SK-N-SH (cell line): ENCODE measurements around the gene SCAI. TPM values are rescaled to one million over a fixed set of nuclear protein-coding genes. Genes with fewer than 3 reads are reported as not detected.
"Not testable (repeated sequence)": the region's sequence is repeated elsewhere in the genome, so short reads cannot be mapped to it uniquely, and the experiment has no call there.

Experiments used
- CTCF ChIA-PET: fragments of 300-600, 350-600 bp; formaldehyde crosslinking; extraction: SDS; loops from one replicate; lab custom pipeline; 2021; lab: Yijun Ruan, JAX
- POLR2A ChIA-PET: fragments of 350-600 bp; sonication (Branson Sonifier 250); formaldehyde crosslinking; extraction: SDS; loops from one replicate; lab custom pipeline; 2020; ENCODE audit warnings: antibody characterized with exemption, inconsistent platforms; lab: Yijun Ruan, JAX
- DNase-seq: peaks from one replicate; pipeline ENCODE4 v3.0.0; 2012
- H2AFZ ChIP-seq: fragments of 200-600 bp; sonication (generic); 2 replicates; pipeline ENCODE4 v1.8.1; 2016; ENCODE audit warnings: antibody characterized with exemption, mild to moderate bottlenecking, low read depth
- H3F3A ChIP-seq: fragments of 200-600 bp; sonication (generic); replicated peaks from 2 replicates; pipeline ENCODE3; 2016; ENCODE audit warnings: antibody characterized with exemption, mild to moderate bottlenecking; ENCODE audit not compliant: insufficient read depth
- H3K27ac ChIP-seq, 2 experiments: fragments of 200-500 bp in 1 of 2; fragments of 200-600 bp in 1 of 2; sonication (Bioruptor generic) in 1 of 2; sonication (generic), shearing (Covaris generic) in 1 of 2; 2 replicates each; pipeline versions ENCODE4 v1.5.1 to v1.6.1; 2014 to 2016; ENCODE audit warnings: low read depth in 2 of 2, inconsistent platforms in 1 of 2, low read length in 1 of 2, mild to moderate bottlenecking in 1 of 2, mixed read lengths in 1 of 2
- H3K27me3 ChIP-seq: fragments of 200-600 bp; sonication (generic), shearing (Covaris generic); 2 replicates; pipeline ENCODE4 v1.6.1; 2016; ENCODE audit warnings: mixed run types; ENCODE audit not compliant: insufficient read depth
- H3K36me3 ChIP-seq, 2 experiments: fragments of 200-500 bp in 1 of 2; fragments of 200-600 bp in 1 of 2; sonication (Bioruptor generic) in 1 of 2; sonication (generic) in 1 of 2; replicated peaks in 1 of 2; 2 replicates each; pipeline versions ENCODE3 to v1.5.1; 2014 to 2016; ENCODE audit warnings: low read length in 1 of 2, mild to moderate bottlenecking in 1 of 2; ENCODE audit not compliant: insufficient read depth in 2 of 2, control insufficient read depth in 1 of 2
- H3K4me1 ChIP-seq, 2 experiments: fragments of 200-500 bp in 1 of 2; fragments of 200-600 bp in 1 of 2; sonication (Bioruptor generic) in 1 of 2; sonication (generic), shearing (Covaris generic) in 1 of 2; 2 replicates each; pipeline versions ENCODE4 v1.5.1 to v1.6.1; 2014 to 2016; ENCODE audit warnings: low read depth in 1 of 2, low read length in 1 of 2, mixed run types in 1 of 2; ENCODE audit not compliant: insufficient read depth in 2 of 2, control insufficient read depth in 1 of 2
- H3K4me2 ChIP-seq: fragments of 200-600 bp; sonication (generic), shearing (Covaris generic); 2 replicates; pipeline ENCODE4 v1.6.1; 2017; ENCODE audit warnings: mixed run types
- H3K4me3 ChIP-seq, 2 experiments: fragments of 200-500 bp in 1 of 2; fragments of 200-600 bp in 1 of 2; sonication (Bioruptor generic) in 1 of 2; sonication (generic), shearing (Covaris generic) in 1 of 2; 2 replicates each; pipeline versions ENCODE4 v1.5.1 to v1.8.1; 2014 to 2016; ENCODE audit warnings: low read depth in 2 of 2, inconsistent platforms in 1 of 2, low read length in 1 of 2, mild to moderate bottlenecking in 1 of 2, mixed read lengths in 1 of 2, moderate library complexity in 1 of 2
- H3K79me2 ChIP-seq: fragments of 200-600 bp; sonication (generic); 2 replicates; pipeline ENCODE4 v1.8.1; 2017; ENCODE audit warnings: mild to moderate bottlenecking; ENCODE audit not compliant: insufficient read depth
- H3K9ac ChIP-seq: fragments of 200-600 bp; sonication (generic); 2 replicates; pipeline ENCODE4 v1.6.1; 2017; ENCODE audit warnings: mixed run types
- H3K9me2 ChIP-seq: fragments of 200-600 bp; sonication (generic); 2 replicates; pipeline ENCODE4 v1.6.1; 2017; ENCODE audit warnings: mixed run types
- H3K9me3 ChIP-seq: fragments of 200-600 bp; sonication (generic); 2 replicates; pipeline ENCODE4 v1.6.1; 2017; ENCODE audit warnings: mixed run types, mild to moderate bottlenecking, moderate library complexity
- H4K20me1 ChIP-seq: fragments of 200-600 bp; sonication (generic); 2 replicates; pipeline ENCODE4 v1.6.1; 2017; ENCODE audit warnings: mild to moderate bottlenecking, mixed run types; ENCODE audit not compliant: insufficient read depth
- CHD2 ChIP-seq: fragments of 150-350 bp; IDR thresholded peaks from 2 replicates; pipeline ENCODE4 v1.6.1; 2018; ENCODE audit warnings: low read length; ENCODE audit not compliant: partially characterized antibody
- EP300 ChIP-seq, 2 experiments: IDR thresholded peaks; 2 replicates each; pipeline versions ENCODE4 v1.4.0 to v1.6.1; 2012; ENCODE audit warnings: borderline replicate concordance in 1 of 2, low read depth in 1 of 2, low read length in 1 of 2
- RAD21 ChIP-seq: IDR thresholded peaks from 2 replicates; pipeline ENCODE4 v1.6.1; 2012; ENCODE audit warnings: mild to moderate bottlenecking, low read length
- TCF12 ChIP-seq: IDR thresholded peaks from 2 replicates; pipeline ENCODE4 v1.4.0; 2012
- TEAD4 ChIP-seq: IDR thresholded peaks from 2 replicates; pipeline ENCODE4 v1.4.0; 2012; ENCODE audit warnings: mild to moderate bottlenecking, borderline replicate concordance; ENCODE audit not compliant: insufficient read depth
- YY1 ChIP-seq: IDR thresholded peaks from 2 replicates; pipeline ENCODE4 v1.4.0; 2012; ENCODE audit warnings: low read depth, mild to moderate bottlenecking
- WGBS: methylation state at CpG from one replicate; pipeline ENCODE4 v1.1.6; 2017; ENCODE audit warnings: low lambda C conversion rate; 5-methylcytosine and 5-hydroxymethylcytosine counted together
- polyA plus RNA-seq, 3 experiments: library from polyadenylated mRNA; depleted of rRNA; stranded (reverse); fragments of >200 nt; gene quantifications; 2 replicates each; pipeline ENCODE4 v1.2.3, GENCODE V29; 2012

Gene SCAI
- polyA plus RNA-seq, 1 of the 3 experiments (the other 2 are of a cell fraction), result 0.85 TPM

GRCh38 chr9:125088752-125089151, 54.6 kb downstream of the SCAI start:
- no peaks in the 10 kb centered on the region for H4K20me1 ChIP-seq
- no peak overlapping the region for H3K4me3 ChIP-seq
- ChIA-PET CTCF (no interaction called here), POLR2A (no interaction called here)
- no peaks in the 10 kb centered on the region for H3F3A ChIP-seq
- no peak overlapping the region for H3K9ac ChIP-seq
- no peak for TF ChIP-seq EP300 (IDR thresholded peaks at IDR 0.05; ENCODE audit: borderline replicate concordance in 1 of 2, low read depth in 1 of 2, low read length in 1 of 2)
- no peaks in the 10 kb centered on the region for H3K36me3 ChIP-seq
- no peaks in the 10 kb centered on the region for H3K27me3 ChIP-seq
- H2AFZ ChIP-seq, result no peak overlapping the region
- H3K4me1 ChIP-seq, result no peaks in the 10 kb centered on the region
- DNase-seq, result no peak
- WGBS, result 98% methylated on average over 5 of the region's 5 CpGs
- H3K9me3 ChIP-seq, result no peaks in the 10 kb centered on the region
- H3K79me2 ChIP-seq, result no peaks in the 10 kb centered on the region
- H3K4me2 ChIP-seq, result no peak overlapping the region
- no peak overlapping the region for H3K27ac ChIP-seq
- H3K9me2 ChIP-seq, result no peaks in the 10 kb centered on the region

DNA sequence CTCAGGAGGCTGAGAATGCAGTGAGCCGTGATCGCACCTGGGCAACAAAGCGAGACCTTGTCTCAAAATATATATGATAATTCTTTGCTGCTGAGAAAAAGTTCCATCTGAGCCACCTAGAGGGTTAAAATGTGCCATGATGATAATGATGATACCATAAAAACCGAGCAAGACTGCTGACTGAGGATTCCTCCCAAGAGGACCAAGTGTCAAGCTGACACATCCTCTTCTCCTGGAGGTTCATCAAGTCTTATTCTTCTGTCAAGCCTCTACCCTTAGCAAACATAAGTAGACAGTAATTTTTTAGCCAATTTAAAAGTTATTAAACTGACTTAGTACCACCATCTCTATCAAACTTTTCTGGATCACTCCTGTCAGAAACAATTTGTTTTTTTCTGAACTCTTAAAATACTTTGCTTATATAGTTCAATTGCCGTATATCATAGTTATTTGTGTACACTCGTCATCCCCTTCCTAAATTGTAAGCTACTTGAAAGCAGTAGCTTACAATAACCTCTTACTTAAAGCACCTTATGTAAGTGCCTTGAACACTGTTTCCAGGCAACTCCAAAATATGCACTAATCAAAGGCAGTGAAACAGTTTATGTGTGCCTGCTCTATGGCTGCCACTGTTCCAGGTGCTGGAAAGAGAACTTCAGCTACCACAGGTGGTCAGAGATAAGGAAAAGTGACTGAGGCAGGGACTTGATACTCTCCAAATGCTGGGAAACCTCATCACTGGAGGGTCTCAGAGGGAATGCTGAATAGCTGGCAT, 57.4 kb downstream of the SCAI start:
- Histone ChIP-seq H3K4me2 (no peak overlapping the region), H3K9ac (no peak overlapping the region), H3K9me2 (no peaks in the 10 kb centered on the region), H3K36me3 (no peaks in the 10 kb centered on the region), H3K9me3 (no peaks in the 10 kb centered on the region; the same call in 1 of the 2 replicates), H3K27me3 (no peaks in the 10 kb centered on the region), H3K4me3 (no peak overlapping the region), H3K4me1 (no peaks in the 10 kb centered on the region), H2AFZ (no peak overlapping the region), H4K20me1 (no peaks in the 10 kb centered on the region), H3K79me2 (no peaks in the 10 kb centered on the region), H3F3A (no peaks in the 10 kb centered on the region), H3K27ac (no peak overlapping the region)
- DNase-seq, result no peak
- ChIA-PET CTCF (interaction anchor here (0.6 to 1.2 kb wide), 3 partner anchors 22 to 177 kb away, joined by 3 to 4 read pairs (median 3); no protein-coding TSS in a partner anchor), POLR2A (no interaction called here)
- WGBS, result 87% methylated on average over 6 of the region's 6 CpGs
- TF ChIP-seq TCF12 (no peak), RAD21 (no peak), YY1 (no peak), TEAD4 (no peak), CHD2 (no peak)
- TF ChIP-seq, all 33 proteins: peak for 0

GRCh38 chr9:125082197-125082596, 61.1 kb downstream of the SCAI start:
- H3K79me2 ChIP-seq, H4K20me1 ChIP-seq, H3K9me3 ChIP-seq, DNase-seq, H3K4me3 ChIP-seq, H2AFZ ChIP-seq, H3K4me1 ChIP-seq, H3K27me3 ChIP-seq, H3F3A ChIP-seq, CTCF ChIA-PET, H3K27ac ChIP-seq, H3K36me3 ChIP-seq, POLR2A ChIA-PET, H3K9me2 ChIP-seq, H3K4me2 ChIP-seq, H3K9ac ChIP-seq: not testable (repeated sequence)
- 94% methylated on average over 6 of the region's 6 CpGs for WGBS

- H3K27ac ChIP-seq, H3K79me2 ChIP-seq, H3K36me3 ChIP-seq, H4K20me1 ChIP-seq, H3K9ac ChIP-seq, H3K4me2 ChIP-seq, H3K4me1 ChIP-seq, CTCF ChIA-PET, DNase-seq, H3K9me3 ChIP-seq, H2AFZ ChIP-seq, H3K9me2 ChIP-seq, H3K4me3 ChIP-seq, H3K27me3 ChIP-seq, POLR2A ChIA-PET, H3F3A ChIP-seq: not testable (repeated sequence)
- 79% methylated on average over 2 of the region's 2 CpGs for WGBS
Measured at GRCh38 chr9:125080797-125081196, 62.5 kb downstream of the SCAI start.
